ENCODE data around the gene ATP1A4. TPM values are rescaled to one million over a fixed set of nuclear protein-coding genes. Genes with fewer than 3 reads are reported as not detected.

ATP1A4 gene
- total and polyA plus RNA-seq, 7 donors = 0.03 to 2.0 (median 0.26) TPM

GRCh38 chr1:160194737-160195059 lies 43.3 kb downstream of the ATP1A4 start:
- 64 to 70% (median 69%) methylated on average over 2 of the region's 2 CpGs for WGBS, 3 donors
- Histone ChIP-seq H3K4me1 (peaks cover 27% of the 10 kb centered on the region), H3K27ac (no peak overlapping the region), H3K36me3 (ENCODE audit: insufficient read depth in 1 of 2, low read depth in 1 of 2) (peaks cover 0 to 54% of the 10 kb centered on the region in 2 donors), H3K9me3 (no peaks in the 10 kb centered on the region), H3K4me3 (no peak overlapping the region), H3K27me3 (ENCODE audit: insufficient read depth in 3 of 3, low read length in 2 of 3) (no peaks in the 10 kb centered on the region)
- ATAC-seq (no peak), DNase-seq (no peak)
- intact Hi-C loops (cut with DNase I) = loop anchor here (5.0 kb wide), 2 partner anchors 48 to 77 kb away; partner anchors contain the start of gene ATP1A2 (in 1 of the 2)
- TF ChIP-seq CTCF (IDR thresholded peaks at IDR 0.05) = no peak

GRCh38 chr1:160196143-160196542 lies 44.7 kb downstream of the ATP1A4 start:
- WGBS, 3 donors = 73 to 82% (median 74%) methylated on average over 4 of the region's 4 CpGs
- H3K27me3 ChIP-seq (ENCODE audit: insufficient read depth in 3 of 3, low read length in 2 of 3) = no peaks in the 10 kb centered on the region
- no peak for ATAC-seq
- TF ChIP-seq CTCF (IDR thresholded peaks at IDR 0.05) = no peak
- peaks cover 24% of the 10 kb centered on the region for H3K4me1 ChIP-seq
- peak overlapping the region; percentile 55 for H3K27ac ChIP-seq
- H3K4me3 ChIP-seq = no peak overlapping the region
- intact Hi-C loops (cut with DNase I) = loop anchor here in 1 of 2 donors (5.0 kb wide), 1 partner anchor 46 kb away; no protein-coding TSS in a partner anchor
- DNase-seq = no peak
- peaks cover 0 to 68% of the 10 kb centered on the region in 2 donors for H3K36me3 ChIP-seq (ENCODE audit: insufficient read depth in 1 of 2, low read depth in 1 of 2)
- H3K9me3 ChIP-seq = no peaks in the 10 kb centered on the region

- Histone ChIP-seq H3K36me3 (ENCODE audit: insufficient read depth in 1 of 2, low read depth in 1 of 2) (peaks cover 0 to 79% of the 10 kb centered on the region in 2 donors), H3K27ac (peak overlapping the region; percentile 50), H3K27me3 (ENCODE audit: insufficient read depth in 3 of 3, low read length in 2 of 3) (no peaks in the 10 kb centered on the region), H3K4me1 (peaks cover 24% of the 10 kb centered on the region), H3K9me3 (no peaks in the 10 kb centered on the region), H3K4me3 (no peak overlapping the region)
- no peak for DNase-seq
- no peak for ATAC-seq
- intact Hi-C loops (cut with DNase I) = loop anchor here in 1 of 2 donors (5.0 kb wide), 1 partner anchor 45 kb away; no protein-coding TSS in a partner anchor
- no peak for TF ChIP-seq CTCF (IDR thresholded peaks at IDR 0.05)
- WGBS, 3 donors = 39 to 62% (median 55%) methylated on average over 4 of the region's 4 CpGs
Measured at GRCh38 chr1:160197231-160197630, 45.8 kb downstream of the ATP1A4 start.

- DNase-seq = no peak
- intact Hi-C loops (cut with DNase I) = no loop called here
- Histone ChIP-seq H3K9me3 (no peaks in the 10 kb centered on the region), H3K36me3 (ENCODE audit: insufficient read depth in 1 of 2, low read depth in 1 of 2) (peaks cover 0 to 72% of the 10 kb centered on the region in 2 donors), H3K27ac (peak overlapping the region; percentile 39), H3K4me3 (no peak overlapping the region), H3K27me3 (ENCODE audit: insufficient read depth in 3 of 3, low read length in 2 of 3) (no peaks in the 10 kb centered on the region), H3K4me1 (peaks cover 33% of the 10 kb centered on the region)
- 85 to 89% (median 86%) methylated on average over 4 of the region's 4 CpGs for WGBS, 3 donors
- ATAC-seq = no peak
- TF ChIP-seq CTCF (IDR thresholded peaks at IDR 0.05) = no peak
Measured at GRCh38 chr1:160200786-160201185, 49.4 kb downstream of the ATP1A4 start.

All from psoas muscle (tissue), 8 donors.